ENCODE measurements around the gene VPS13D. TPM values are rescaled to one million over a fixed set of nuclear protein-coding genes. Genes with fewer than 3 reads are reported as not detected.

Gene VPS13D
- total RNA-seq, 1 experiment from 2014 or later: 36.5 TPM

GRCh38 chr1:12430525-12430924 is 200.7 kb downstream of the VPS13D start:
- H3K4me1 Mint-ChIP-seq (ENCODE audit: insufficient read depth, unreplicated experiment): peaks cover 15% of the 10 kb centered on the region
- CTCF ChIA-PET: no interaction called here
- intact Hi-C loops (cut with micrococcal nuclease): no loop called here

GRCh38 chr1:12432897-12433296 is 203.1 kb downstream of the VPS13D start:
- CTCF ChIA-PET: no interaction called here
- no peak for TF ChIP-seq CTCF (IDR thresholded peaks at IDR 0.05; ENCODE audit: unreplicated experiment)
- POLR2A ChIA-PET: interaction anchor here (7.3 kb wide), 1 partner anchor 185 kb away, joined by 53 read pairs; the partner anchor contains the start of gene DHRS3
- H3K27me3 Mint-ChIP-seq (ENCODE audit: insufficient read depth, unreplicated experiment): no peaks in the 10 kb centered on the region
- no peaks in the 10 kb centered on the region for H3K9me3 Mint-ChIP-seq (ENCODE audit: unreplicated experiment)
- H3K4me1 Mint-ChIP-seq (ENCODE audit: insufficient read depth, unreplicated experiment): peaks cover 21% of the 10 kb centered on the region
- BruUV-seq (replicated peaks): no TSS peak
- DNase-seq (ENCODE audit: unreplicated experiment): no peak
- peaks cover 7% of the 10 kb centered on the region for H3K36me3 Mint-ChIP-seq (ENCODE audit: insufficient read depth, unreplicated experiment)
- no peak overlapping the region for H3K27ac Mint-ChIP-seq (ENCODE audit: low read depth, unreplicated experiment)
- no peak overlapping the region for H3K4me3 Mint-ChIP-seq (ENCODE audit: unreplicated experiment)
- intact Hi-C loops (cut with micrococcal nuclease): no loop called here

More at GRCh38 chr1:12430525-12430924, 200.7 kb downstream of the VPS13D start:
- H3K36me3 Mint-ChIP-seq (ENCODE audit: insufficient read depth, unreplicated experiment): no peaks in the 10 kb centered on the region
- H3K27me3 Mint-ChIP-seq (ENCODE audit: insufficient read depth, unreplicated experiment): no peaks in the 10 kb centered on the region
- no peak overlapping the region for H3K27ac Mint-ChIP-seq (ENCODE audit: low read depth, unreplicated experiment)
- POLR2A ChIA-PET: interaction anchor here (0.6 kb wide), 1 partner anchor 43 kb away, joined by 4 read pairs; no protein-coding TSS in a partner anchor
- H3K4me3 Mint-ChIP-seq (ENCODE audit: unreplicated experiment): no peak overlapping the region
- no TSS peak for BruUV-seq (replicated peaks)
- no peak for DNase-seq (ENCODE audit: unreplicated experiment)
- no peak for TF ChIP-seq CTCF (IDR thresholded peaks at IDR 0.05; ENCODE audit: unreplicated experiment)
- no peaks in the 10 kb centered on the region for H3K9me3 Mint-ChIP-seq (ENCODE audit: unreplicated experiment)

DNA sequence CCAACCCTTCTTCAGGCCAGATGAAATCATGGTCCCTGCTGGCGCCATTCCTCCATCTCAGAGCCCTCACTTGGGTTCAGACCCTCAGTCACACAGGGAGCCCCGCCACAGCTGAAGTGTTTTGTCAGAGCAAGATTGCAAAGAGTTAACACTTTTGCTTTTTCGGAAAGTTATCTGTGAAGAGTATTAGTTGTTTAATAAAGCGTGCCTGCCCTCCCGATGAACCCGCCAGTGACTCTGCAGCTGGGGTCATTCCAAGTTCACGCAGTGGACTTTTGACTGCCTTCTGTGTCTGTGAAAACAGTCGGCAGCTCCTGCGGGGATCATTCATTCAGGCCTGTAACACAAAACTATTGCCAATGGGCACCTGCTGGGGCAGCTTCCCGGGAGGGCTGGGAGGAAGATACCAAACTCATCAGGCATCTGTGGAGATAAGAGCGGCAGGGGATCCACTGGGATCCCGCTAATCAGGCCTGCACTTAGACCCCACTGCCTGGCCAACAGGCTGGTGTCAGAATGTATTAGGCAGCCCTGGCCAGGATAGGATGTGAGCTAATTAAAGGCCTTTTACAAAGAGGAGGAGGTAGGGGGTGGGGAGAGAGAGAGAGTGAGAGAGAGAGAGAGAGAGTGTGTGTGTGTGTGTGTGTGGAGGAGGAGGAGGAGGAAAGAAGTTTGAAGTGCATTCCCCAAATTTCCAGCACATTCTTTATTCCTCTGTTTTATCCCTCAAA is 203.7 kb downstream of the VPS13D start:
- no peak for DNase-seq (ENCODE audit: unreplicated experiment)
- Mint-ChIP-seq H3K36me3 (ENCODE audit: insufficient read depth, unreplicated experiment) (peaks cover 7% of the 10 kb centered on the region), H3K27ac (ENCODE audit: low read depth, unreplicated experiment) (peak overlapping the region; percentile 36), H3K27me3 (ENCODE audit: insufficient read depth, unreplicated experiment) (no peaks in the 10 kb centered on the region), H3K4me1 (ENCODE audit: insufficient read depth, unreplicated experiment) (peaks cover 25% of the 10 kb centered on the region), H3K4me3 (ENCODE audit: unreplicated experiment) (no peak overlapping the region), H3K9me3 (ENCODE audit: unreplicated experiment) (no peaks in the 10 kb centered on the region)
- ChIA-PET POLR2A (interaction anchor here (0.7 to 7.3 kb wide), 5 partner anchors 9 to 330 kb away, joined by 3 to 53 read pairs (median 3); partner anchors contain the start of gene DHRS3), CTCF (no interaction called here)
- no TSS peak for BruUV-seq (replicated peaks)
- TF ChIP-seq CTCF (IDR thresholded peaks at IDR 0.05; ENCODE audit: unreplicated experiment): no peak
- intact Hi-C loops (cut with micrococcal nuclease): no loop called here

- peaks cover 7% of the 10 kb centered on the region for H3K36me3 Mint-ChIP-seq (ENCODE audit: insufficient read depth, unreplicated experiment)
- ChIA-PET CTCF (interaction anchor here (1.5 kb wide), 1 partner anchor 26 kb away, joined by 4 read pairs; no protein-coding TSS in a partner anchor), POLR2A (interaction anchor here (0.7 to 7.3 kb wide), 5 partner anchors 10 to 331 kb away, joined by 3 to 53 read pairs (median 4); partner anchors contain the start of gene DHRS3)
- peak; percentile 70 for DNase-seq (ENCODE audit: unreplicated experiment)
- no peaks in the 10 kb centered on the region for H3K27me3 Mint-ChIP-seq (ENCODE audit: insufficient read depth, unreplicated experiment)
- H3K9me3 Mint-ChIP-seq (ENCODE audit: unreplicated experiment): no peaks in the 10 kb centered on the region
- intact Hi-C loops (cut with micrococcal nuclease): no loop called here
- H3K4me3 Mint-ChIP-seq (ENCODE audit: unreplicated experiment): no peak overlapping the region
- no TSS peak for BruUV-seq (replicated peaks)
- H3K27ac Mint-ChIP-seq (ENCODE audit: low read depth, unreplicated experiment): peak overlapping the region; percentile 36
- TF ChIP-seq CTCF (IDR thresholded peaks at IDR 0.05; ENCODE audit: unreplicated experiment): no peak
- peaks cover 32% of the 10 kb centered on the region for H3K4me1 Mint-ChIP-seq (ENCODE audit: insufficient read depth, unreplicated experiment)
Measured at GRCh38 chr1:12434174-12434573, 204.3 kb downstream of the VPS13D start.

Measured in MCF 10A (cell line).